HG03442 (cell line): Measurements from ENCODE around the gene CPNE7.
"Not testable (repeated sequence)": the region's sequence is repeated elsewhere in the genome, so short reads cannot be mapped to it uniquely, and the experiment has no call there.

ENCODE experiments used
- ATAC-seq: cut with Tn5 transposase; IDR thresholded peaks from one replicate; pipeline ENCODE4 v1.9.1; 2021; ENCODE audit warnings: mild to moderate bottlenecking, moderate library complexity; ENCODE audit not compliant: unreplicated experiment

The CPNE7 gene

GRCh38 chr16:89582614-89583196 is 7.1 kb downstream of the CPNE7 start:
- ATAC-seq = no peak

- no peak for ATAC-seq
These were observed 7.8 kb downstream of the CPNE7 start for GRCh38 chr16:89583197-89583894.

DNA sequence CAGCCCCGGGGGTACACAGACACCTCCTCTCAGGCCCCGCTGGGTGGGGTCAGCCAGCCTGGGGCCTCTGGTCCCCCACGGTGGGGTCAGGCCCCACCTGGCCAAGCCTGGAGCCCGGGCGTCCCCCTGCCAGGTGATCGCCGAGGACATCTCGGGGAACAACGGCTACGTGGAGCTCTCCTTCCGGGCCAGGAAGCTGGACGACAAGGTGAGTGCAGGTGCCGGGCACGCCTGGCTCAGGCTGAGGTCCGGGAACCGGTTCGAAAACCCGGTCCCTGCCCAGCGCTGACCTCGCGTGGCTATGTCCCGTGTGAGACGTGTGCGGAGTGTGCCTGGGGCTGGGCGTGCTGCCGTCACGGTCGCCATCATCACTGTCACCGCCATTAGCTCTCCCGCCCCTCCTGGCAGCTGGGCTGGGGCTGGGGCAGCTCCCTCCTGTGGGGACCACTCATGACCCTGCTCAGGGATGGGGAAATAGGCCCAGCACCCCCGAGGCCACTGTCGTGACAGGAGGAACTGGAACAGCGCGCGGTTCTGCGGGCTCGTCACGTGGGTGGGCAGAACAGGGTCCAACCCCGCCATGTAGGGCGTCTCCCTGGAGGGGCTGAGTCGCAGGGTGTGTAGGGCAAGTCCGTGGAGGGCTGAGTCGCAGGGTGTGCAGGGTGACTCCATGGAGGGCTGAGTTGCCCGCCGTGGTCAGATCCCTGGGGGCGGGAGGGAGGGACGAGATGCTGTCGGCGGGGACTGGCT is 8.5 kb downstream of the CPNE7 start:
- no peak for ATAC-seq

GRCh38 chr16:89584768-89585549 is 9.4 kb downstream of the CPNE7 start:
- no peak for ATAC-seq

GRCh38 chr16:89586218-89586617 is 10.7 kb downstream of the CPNE7 start:
- no peak for ATAC-seq

DNA sequence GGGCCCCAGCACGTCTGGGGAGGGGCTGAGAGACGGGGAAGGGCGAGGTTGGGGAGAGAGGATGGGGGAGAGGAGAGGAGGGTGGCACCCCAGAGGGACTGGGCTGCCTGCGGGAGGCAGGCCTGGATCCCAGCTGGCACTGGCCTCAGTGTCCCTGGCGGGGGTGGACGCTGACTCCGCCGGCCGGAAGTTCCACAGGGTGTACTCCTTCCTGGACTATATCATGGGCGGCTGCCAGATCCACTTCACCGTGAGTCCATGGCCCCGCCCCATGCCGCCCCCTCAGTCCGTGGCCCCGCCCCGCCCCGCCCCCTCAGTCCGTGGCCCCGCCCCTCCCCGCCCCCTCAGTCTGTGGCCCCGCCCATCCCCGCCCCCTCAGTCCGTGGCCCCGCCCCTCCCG is 11.3 kb downstream of the CPNE7 start:
- no peak for ATAC-seq

- ATAC-seq = not testable (repeated sequence)
These were observed 12.1 kb downstream of the CPNE7 start for GRCh38 chr16:89587676-89588075.

DNA sequence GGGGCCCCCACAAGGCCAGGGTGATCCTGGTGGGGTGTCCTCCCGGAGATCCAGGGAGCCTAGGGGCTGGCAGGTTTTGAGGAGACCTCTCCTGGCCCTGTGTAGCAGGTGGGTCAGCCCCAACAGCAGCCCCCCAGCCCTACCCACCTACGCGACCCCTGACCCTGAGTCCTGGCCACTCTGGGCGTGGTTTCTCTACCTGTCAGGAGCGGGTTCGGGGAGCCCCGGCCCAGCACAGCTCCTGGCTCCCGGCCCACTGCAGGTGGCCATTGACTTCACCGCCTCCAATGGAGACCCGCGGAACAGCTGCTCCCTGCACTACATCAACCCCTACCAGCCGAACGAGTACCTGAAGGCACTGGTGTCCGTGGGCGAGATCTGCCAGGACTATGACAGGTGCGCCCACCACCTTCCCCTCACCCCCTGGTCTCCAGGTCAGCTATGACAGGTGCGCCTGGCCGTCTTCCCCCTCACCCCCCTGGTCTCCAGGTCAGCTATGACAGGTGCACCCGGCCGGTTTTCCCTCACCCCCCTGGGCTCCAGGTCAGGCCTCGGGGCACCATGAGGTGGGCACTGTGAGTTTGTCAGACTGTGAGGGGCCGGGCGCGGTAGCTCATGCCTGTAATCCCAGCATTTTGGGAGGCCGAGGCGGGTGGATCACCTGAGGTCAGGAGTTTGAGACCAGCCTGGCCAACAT is 13.0 kb downstream of the CPNE7 start:
- ATAC-seq = no peak

GRCh38 chr16:89589241-89589926 is 13.8 kb downstream of the CPNE7 start:
- ATAC-seq = no peak

DNA sequence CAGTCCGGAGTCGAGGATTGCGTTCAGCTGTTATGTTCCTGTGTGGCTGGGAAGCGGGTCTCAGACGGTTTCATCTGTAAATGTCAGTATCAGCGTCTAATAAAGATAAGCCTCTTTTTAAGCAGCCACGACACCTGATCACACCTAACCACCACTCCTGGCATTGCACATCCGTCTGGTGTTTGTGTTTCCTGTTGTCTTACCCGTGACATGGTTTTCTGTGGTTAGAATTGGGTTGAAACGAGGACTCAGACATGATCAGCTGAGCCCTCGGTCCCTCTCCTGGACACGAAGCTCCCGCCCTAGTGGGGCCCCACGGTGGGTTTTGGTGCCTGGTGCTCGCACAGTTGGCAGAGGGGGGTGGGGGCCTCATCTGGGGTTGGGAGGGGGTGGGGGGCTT is 18.3 kb downstream of the CPNE7 start:
- ATAC-seq = no peak

- no peak for ATAC-seq
These were observed 19.9 kb downstream of the CPNE7 start for GRCh38 chr16:89595330-89596060.

DNA sequence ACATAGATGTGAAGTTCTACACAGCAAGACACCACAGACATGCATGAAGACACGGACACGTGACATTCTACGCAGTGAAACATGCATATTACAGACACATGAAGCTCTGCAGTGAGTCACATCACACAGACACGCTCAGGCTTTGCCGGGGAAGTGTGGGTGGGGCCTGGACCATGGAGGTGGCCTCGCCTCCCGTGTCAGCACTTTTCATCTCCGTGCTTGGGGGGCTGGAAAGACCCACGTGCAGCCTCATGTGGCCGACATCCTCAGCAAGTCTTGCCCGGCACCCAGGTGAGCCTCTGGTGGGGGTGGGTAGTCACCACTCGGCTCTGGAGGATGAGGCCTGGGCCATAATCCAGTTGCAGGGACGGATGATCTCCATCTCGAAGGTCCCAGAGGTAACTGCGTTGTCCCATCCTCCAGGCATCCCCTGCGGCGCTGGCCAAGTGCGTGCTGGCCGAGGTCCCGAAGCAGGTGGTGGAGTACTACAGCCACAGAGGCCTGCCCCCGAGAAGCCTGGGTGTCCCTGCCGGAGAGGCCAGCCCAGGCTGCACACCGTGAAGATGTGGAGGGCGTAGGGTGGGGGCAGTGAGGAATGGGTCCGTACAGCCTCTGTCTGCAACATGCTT is 20.6 kb downstream of the CPNE7 start:
- no peak for ATAC-seq

DNA sequence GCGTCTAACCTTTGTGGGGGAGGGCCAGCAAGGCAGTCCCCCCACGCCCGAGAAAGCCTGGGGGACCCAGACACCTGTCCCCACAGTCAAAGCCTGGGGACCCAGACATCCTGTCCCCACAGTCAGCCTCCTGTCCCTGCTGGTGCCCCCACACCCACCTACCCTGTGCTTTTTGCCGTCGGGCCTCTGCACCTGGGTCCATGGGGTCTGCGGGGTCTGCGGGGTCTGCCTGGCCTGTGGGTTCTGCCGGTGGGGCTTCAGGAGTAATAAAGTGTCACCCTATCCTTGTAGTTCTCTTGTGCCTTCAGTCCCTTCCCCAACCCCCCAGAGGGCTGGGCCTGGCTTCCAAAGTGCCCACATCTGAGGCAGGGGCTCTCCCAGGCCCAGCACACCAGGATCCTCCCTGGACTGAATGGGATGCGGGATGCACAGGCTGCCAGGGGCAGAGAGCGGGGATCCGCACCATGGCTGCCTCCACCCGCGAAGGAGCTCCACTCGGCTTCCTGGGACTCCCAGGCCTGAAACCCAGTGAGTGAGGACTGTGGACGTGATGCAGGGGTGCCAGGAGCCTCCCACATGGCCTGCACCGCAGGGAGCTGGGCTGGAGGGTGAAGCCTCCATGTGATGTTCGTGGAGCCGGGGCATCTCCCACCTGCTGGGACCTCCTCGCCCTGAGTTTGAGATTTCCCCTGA is 21.5 kb downstream of the CPNE7 start:
- no peak for ATAC-seq

GRCh38 chr16:89598199-89598598 is 22.6 kb downstream of the CPNE7 start:
- ATAC-seq = no peak

- ATAC-seq = no peak
These were observed 23.9 kb downstream of the CPNE7 start for GRCh38 chr16:89599451-89599858.

GRCh38 chr16:89599902-89600301 is 24.3 kb downstream of the CPNE7 start:
- ATAC-seq = no peak

DNA sequence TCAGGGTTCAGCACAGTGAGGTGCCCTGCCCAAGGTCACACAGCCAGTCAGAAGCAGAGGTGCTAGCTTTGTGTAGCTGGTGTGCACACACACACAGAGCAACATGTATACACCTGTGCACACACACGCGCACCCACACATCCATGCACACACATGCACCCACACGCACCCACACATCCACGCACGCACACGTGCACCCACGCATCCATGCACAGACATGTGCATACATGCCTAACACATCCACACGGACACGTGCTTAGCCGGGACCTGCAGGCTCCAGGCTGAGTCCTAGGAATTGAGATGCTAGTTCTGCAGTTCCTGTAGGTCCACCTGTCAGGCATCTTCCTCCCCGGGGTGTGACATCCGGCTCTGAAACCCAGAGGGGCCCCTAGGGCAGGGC is 24.9 kb downstream of the CPNE7 start:
- no peak for ATAC-seq

DNA sequence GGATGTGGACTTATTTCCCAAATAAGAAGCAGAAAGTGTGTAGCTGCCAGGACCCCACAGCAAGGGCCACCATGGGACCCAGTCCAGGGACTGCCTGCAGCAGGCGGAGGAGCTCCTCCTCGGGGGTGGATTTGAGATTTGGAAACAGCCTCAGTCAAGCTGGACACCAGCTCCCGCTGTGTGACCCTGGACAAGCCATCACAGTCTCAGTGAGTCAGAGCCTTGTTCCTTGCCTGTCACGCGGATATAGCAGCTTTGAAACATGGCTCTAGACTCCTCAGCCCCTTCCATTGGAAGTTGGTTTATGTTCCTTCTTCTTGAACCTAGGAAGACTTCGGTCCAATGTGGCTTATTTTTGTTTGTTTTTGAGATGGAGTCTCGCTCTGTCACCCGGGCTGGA is 25.4 kb downstream of the CPNE7 start:
- no peak for ATAC-seq

GRCh38 chr16:89601906-89602272 is 26.3 kb downstream of the CPNE7 start:
- ATAC-seq = no peak
